Measurements from ENCODE around the gene CES2.

The CES2 gene

DNA sequence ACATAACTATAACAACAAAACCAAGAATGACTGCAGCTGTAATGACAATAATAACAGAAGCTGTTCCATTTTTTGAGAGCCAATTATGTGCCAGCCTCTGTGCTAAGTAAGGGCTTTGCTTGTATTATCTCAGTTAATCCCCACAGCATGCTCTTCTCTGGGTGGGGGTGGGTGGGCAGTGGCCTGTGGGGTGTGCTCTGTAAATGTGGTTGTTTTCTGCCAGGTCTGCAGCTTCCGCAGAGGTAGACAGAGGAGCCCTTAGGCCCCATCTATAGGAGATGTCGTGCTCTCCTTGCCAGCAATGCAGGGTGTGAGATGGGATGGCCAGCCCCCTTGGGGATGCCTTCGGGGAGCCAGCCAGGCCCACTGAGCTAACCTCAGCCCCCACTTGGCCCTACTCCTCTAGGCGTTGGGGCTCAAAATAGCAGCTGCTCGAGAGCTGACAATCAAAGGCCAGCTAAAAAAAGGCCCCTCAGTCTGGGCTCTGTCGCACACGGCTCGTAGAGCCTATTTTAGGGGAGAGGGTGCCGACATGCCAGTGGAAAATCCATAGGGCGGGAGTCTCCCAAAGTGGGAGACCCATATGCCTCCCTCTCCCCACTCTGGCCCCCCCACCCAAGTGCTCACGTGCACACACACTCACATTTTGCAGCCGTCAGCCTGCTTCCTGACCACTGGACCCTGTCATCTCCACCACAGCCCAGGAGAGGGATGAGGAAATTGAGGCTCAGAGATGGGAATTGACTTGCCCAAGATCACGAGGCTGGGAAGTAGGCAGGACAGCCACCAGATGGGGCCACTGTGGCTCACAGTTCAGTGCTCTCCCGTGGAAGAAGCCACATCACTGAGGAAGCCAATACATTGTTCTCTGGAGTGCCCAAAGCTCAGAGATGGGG is 32.4 kb upstream of the CES2 start:
- no peak for DNase-seq (ENCODE audit: low read depth in 2 of 2)

GRCh38 chr16:66903544-66904427 is 31.5 kb upstream of the CES2 start:
- DNase-seq (ENCODE audit: low read depth in 2 of 2): no peak

DNA sequence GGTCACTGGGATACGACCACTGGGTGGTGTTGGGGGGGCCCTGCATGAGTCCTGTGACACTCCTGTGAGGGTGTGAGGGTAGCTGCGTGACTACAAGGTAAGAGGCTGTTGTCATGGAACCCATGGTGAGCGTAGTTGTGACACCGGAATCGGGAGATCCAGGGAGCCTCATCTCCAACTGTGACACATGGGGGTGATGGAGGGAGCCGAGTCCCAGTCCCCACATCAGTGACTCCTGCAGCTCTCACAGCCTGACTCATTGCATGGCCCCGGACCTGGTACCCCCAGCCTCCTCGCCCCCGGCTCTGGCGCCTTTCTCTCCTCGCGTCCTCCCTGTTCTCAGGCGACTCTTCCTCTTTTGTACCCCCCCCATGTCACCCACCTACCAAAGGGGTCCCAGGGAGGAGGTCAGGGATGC is 30.9 kb upstream of the CES2 start:
- no peak for DNase-seq (ENCODE audit: low read depth in 2 of 2)

DNA sequence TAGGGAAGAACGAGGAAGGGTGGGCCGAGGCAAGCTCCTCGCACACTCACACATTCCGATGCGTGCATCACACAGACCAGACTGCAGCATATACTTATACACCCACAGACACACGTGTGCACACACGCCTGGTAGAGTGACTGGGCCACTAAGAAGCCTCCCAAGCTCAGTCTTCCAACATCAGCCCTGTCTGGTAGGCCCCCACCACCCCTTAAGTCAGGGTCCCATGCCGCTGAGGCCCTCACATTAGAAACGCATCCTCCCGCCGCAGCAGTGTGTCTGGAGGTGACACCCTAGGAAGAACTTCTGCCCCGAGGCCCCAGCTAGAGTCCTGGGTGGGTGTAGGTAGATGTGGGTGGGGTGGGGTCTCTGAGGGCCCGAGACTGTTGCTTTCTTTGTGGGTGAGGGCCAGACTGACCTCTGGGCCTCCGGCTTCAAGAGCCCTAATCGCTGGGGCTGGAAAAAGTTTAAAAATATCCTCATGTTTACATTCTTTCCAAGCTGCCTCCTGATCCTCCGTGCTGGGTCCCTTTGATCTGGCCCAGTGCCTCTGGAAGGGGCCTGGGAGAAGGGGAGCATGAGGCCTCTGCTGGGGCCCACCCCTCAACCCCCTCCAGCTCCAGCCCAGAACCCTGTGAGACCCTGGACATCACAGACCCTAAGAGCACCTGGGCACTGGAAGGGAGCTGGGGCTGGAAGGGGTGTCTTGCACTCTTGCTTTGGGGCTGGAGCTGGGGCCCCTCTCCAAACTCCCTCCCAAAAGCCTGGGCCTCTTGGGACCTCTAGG is 30.3 kb upstream of the CES2 start:
- DNase-seq (ENCODE audit: low read depth in 2 of 2): no peak

DNA sequence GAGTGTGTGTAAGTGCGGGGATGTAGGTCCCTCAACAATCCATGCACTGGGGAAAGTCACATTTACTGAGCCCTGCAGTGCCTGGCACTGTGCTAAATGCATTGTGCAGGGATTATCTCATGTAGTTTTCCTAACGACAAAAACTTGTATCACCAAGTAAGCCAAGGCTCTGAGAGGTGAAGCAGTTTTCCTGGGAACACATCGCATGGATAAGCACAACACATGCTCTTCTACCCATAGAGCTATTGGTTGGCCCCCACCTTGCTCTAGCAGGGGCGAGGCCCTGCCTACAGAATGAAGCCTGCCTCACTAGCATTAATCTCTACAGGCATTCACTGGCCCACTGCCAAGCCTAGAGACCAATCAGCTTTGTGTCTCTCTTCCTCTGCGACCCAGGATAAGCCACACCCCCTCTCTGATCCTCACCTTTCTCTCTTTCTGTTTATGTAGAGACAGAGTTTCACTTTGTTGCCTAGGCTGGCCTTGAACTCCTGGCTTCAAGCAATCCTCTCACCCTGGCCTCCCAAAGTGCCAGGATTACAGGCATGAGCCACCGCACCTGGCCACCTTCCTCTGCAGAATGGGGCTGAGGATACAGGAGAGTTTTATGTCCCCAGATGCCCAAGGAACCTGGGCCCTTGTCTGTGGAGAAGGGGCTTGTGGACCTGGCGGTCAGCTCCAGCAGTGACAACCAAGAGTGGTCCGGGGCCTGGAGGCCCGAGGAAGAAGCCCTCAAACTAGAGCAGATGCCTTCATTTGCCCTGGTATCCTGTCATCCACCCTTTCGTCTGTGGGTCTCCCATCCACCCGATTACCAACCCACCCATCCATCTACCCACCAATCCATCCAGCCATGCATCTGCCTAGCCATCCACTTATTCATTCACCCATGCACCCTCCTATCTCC is 29.4 kb upstream of the CES2 start:
- no peak for DNase-seq (ENCODE audit: low read depth in 2 of 2)

DNA sequence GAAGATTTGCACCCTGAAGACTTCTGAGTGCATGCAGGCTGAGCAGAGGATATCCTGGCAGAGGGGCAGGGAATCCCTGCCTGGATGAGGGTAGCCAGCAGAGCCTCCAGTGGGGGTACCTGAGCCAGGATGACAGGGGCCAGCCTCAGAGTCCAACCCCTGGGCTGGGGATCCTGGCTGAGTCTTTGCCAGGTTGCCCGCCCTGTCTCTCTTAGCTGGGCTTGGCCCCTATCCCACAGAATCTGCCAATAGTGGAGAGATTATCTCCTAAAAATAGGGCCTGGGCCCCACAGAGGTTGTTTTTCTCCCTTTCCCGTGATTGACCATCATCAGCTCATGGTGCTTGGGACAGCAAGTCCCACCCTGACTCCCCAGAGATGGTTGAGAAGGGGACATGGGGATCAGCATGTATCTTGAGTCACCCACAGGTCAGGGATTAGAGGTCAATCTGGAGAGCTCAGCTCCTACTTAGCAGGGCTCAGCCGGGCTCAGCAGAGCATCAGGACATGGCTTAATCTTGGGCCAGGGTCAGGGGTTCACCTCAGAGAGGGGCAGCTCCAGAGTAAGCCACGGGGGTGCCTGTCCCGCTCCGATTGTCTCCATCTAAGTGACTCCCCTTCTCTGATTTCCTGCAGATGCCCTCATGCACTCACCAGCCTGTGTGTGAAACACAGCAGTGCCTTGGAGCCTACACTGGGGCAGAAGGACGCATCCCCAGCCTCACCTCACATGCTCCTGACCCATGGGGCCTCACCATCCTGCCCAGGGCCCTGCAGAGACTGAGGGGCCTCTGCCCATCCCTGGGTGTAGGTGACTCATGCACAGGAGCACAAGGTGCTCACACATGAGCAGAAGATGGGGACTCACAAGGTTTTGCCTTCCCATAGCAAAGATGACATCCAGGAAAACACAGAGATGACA is 28.1 kb upstream of the CES2 start:
- DNase-seq (ENCODE audit: low read depth in 2 of 2): no peak

DNA sequence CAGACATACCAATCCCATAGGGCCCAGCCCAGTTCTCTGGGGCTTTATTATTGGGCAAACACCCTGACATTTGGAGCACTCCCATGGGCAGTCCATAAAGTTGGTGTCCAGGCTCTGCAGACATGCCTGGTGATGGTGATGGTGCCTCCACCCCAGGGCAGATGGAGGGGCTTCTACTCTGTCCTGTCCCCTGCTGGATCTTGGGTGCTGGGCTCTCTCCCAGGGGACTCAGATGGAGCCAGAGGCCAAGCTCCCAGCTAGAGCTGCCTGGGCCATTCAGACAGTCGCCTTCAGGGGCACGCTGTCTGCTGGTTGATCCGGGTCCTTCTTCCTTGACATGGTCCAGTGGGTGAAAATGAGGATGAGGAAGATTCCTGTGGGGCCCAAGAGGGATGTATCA is 27.2 kb upstream of the CES2 start:
- DNase-seq (ENCODE audit: low read depth in 2 of 2): no peak

DNA sequence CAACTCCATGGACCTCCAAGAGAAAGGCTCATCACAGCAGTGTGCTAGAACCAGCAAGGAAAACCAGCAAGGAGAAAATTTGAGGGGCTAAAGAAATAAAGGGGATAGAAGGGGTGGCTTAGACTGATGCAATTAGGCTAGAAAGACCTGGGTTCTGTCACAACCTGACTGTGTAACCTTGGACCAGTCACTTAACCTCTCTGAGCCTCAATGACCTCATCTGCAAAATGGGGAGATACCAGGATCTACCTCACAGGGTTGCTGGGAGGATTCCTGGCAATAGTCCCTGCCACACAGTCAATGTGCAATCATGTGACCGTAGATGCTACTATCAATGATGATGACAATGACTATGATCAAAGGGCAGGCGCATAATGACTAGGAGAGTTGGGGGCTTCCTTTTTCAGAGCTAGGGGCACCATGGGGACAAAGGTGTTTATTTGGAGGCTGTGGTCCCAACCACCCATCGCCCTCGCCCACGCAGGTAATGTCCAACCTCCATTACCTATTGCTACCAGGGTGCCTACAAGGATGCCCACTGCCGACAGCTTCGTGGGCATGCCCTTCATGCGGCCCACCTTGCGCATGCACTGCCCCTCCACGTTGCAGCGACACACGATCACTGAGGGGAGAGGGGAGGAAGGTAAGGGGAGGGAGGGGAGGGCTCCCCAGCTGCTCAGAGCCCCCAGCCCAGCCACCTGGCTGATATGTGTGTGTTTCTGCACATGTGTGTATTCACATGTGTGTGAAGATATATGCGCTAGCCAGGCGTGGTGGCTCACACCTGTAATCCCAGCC is 26.4 kb upstream of the CES2 start:
- no peak for DNase-seq (ENCODE audit: low read depth in 2 of 2)

GRCh38 chr16:66910175-66910940 is 25.0 kb upstream of the CES2 start:
- no peak for DNase-seq (ENCODE audit: low read depth in 2 of 2)

DNA sequence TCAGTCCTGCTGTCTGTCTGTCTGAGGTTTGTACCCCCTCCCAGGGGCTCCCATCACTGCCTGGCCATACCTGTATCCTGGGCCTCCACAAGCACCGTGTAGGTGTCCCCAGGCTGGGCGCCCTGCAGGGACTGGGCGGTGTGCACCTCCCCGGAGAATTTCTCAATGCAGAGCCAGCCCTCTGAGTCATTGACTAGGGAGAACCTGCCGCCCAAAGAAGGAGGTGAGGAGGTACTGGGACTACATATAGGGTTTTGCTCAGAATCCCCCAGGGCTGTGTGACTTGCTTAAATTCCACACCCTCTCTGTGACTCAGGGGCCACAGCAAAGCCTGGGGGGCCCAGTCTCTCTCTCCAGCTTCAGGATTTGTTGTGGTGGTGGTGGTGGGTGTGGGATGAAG is 24.2 kb upstream of the CES2 start:
- no peak for DNase-seq (ENCODE audit: low read depth in 2 of 2)

DNA sequence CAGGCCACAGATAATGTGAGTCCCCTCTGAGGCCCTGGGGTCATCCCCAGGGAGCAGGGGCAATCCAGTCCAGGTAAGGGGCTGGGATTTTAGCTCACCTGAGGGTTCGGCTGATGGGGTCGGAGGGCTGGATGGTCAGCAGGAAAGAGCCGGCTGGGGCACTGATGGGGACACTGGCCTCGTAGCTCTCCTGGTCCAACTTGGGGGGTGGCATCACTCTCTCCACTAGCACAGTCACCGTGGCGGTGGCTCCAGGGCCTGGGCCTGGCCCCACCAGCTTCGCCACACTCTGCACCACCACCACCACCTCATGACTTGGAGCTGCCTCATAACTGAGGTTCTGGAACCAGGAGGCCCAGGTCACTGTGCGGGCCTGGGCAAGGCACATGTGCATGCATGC is 23.5 kb upstream of the CES2 start:
- DNase-seq (ENCODE audit: low read depth in 2 of 2): no peak

- DNase-seq (ENCODE audit: low read depth in 2 of 2): no peak
These were observed 22.2 kb upstream of the CES2 start for GRCh38 chr16:66913081-66913480.

DNA sequence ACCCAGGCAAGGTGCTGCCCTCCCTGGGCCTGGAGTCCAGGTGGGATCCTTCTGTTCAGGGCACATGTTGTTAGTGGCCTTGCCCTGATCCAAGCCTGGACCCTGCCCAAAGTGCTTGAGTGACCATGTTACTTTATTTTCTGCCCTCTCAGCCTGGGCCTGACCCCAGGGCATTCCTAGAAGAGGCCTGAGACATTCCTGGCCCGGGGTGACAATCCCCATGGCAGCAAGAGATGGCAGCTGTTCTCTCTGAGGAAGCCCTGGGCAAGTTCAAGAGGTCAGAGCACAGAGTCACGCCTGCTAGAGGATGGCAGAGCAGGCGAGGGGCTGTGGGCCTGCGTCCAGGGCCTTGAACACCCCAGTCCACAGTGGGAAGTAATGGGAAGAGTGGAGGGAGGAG is 21.6 kb upstream of the CES2 start:
- DNase-seq (ENCODE audit: low read depth in 2 of 2): no peak

DNA sequence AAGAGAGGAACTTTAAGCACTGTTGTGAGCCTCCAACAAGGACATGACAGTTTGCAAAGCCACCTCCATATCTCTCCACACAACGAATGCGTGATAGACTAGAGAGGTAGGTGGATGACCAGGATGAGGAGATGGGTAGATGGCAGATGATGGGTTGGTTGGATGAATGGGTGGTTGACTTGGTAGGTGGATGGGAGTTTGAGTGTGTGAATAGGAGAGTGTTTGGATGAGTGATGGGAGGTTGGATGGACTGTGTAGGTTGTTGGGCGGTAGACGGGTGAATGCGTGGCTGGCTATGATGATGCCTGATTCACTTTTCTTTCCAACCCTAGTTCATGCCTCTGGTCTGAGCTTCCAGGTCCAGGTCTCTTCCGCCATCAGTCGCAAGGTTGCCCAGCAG is 20.8 kb upstream of the CES2 start:
- no peak for DNase-seq (ENCODE audit: low read depth in 2 of 2)

- DNase-seq (ENCODE audit: low read depth in 2 of 2): no peak
These were observed 20.3 kb upstream of the CES2 start for GRCh38 chr16:66915041-66915440.

DNA sequence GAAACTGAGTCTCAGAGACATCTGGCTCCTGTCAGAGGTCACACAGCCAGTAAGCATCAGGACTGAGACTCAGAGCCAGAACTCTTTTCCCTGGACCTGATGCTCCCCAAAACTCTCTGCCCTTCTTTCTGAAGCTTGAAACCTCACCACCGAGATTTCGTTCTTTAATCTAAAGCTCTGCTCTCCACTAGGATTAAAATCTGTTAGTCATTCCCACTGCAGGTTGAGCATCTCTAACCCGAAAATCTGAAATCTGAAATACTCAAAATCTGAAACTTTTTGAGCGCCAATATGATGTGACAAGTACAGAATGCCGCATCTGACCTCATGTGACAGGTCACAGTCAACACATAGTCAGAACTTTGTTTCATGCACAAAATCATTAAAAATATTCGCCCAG is 18.8 kb upstream of the CES2 start:
- DNase-seq (ENCODE audit: low read depth in 2 of 2): no peak

- no peak for DNase-seq (ENCODE audit: low read depth in 2 of 2)
These were observed 17.6 kb upstream of the CES2 start for GRCh38 chr16:66917741-66918140.

DNA sequence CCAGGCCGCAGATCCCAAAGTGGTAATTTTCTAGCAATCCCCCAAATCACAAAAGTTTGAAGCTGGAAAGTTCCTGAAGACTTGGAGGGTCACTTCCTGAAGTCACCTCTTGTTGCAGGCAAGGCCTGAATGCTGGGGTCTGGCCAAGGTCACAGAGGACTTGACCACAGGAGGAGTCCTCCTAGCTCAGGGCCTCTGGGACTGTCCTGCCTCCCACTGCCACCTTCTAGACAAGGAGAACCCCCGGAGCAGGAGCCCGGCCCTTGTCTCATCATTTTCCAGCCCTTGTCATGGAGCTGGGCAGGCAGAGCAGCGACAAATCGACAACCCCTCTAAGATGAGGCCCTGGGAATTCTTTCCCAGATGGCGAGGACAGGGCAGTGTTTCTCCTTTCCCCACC is 17.0 kb upstream of the CES2 start:
- DNase-seq (ENCODE audit: low read depth in 2 of 2): no peak

Measured in fibroblast of skin of left quadriceps (primary cell).